ENCODE data around the gene POLR3G.

The POLR3G gene, protein sequence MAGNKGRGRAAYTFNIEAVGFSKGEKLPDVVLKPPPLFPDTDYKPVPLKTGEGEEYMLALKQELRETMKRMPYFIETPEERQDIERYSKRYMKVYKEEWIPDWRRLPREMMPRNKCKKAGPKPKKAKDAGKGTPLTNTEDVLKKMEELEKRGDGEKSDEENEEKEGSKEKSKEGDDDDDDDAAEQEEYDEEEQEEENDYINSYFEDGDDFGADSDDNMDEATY

DNA sequence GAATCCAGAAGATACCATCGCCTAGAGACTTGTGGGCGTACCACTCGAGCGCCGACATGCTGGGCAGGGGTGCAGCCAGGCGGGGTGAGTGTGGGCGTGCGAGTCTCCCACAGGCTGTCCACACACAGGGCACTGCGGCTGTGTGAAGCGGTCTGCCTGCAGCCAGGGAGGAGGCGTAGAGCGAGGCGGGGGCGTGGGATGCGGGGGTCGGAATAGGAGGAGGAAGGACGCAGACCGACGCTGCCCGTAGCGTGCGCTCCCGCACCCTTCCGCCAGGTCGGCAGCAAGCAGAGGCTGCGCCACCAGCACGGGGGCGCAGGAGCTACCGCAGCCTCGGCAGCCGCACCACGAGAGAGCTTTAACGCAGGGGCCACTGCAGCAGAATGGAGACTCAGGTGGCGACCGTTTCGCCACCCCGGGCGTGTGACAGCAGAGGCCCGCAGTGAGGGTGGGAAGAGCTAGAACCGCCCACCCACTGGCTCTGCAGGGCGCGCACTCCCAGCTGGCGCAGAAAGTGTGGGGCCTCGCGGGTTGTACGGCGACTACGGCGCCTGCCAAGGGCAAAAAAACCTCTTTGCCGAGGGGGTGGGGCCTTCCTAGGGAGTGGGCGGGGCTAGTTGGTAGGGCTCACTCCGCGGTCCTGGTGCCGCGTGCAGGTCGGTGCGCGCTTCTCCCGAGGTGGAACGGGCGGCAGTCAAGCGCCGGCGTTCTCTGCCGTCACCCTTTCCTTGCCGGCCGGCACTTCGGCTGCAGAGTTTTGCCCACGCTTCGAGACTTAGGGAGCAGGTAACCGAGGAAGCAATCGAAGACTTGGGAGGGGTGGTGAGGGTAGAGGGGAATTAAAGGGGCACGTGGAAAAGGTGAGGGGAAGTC lies at the start of gene POLR3G, which contains the start of gene MBLAC2:
TSS of gene POLR3G (plus strand) at position 630 of the 873 bp plus-strand sequence. CDS start 10,704 bp downstream, outside the sequence.
TSS of gene MBLAC2 (minus strand) at position 537 of the 873 bp plus-strand sequence. CDS start at position 58, 479 bp downstream.
- H3K9me3 Mint-ChIP-seq, result peaks cover 0 to 17% of the 10 kb centered on the region in 2 donors
- ATAC-seq, result peak; percentile 89

DNA sequence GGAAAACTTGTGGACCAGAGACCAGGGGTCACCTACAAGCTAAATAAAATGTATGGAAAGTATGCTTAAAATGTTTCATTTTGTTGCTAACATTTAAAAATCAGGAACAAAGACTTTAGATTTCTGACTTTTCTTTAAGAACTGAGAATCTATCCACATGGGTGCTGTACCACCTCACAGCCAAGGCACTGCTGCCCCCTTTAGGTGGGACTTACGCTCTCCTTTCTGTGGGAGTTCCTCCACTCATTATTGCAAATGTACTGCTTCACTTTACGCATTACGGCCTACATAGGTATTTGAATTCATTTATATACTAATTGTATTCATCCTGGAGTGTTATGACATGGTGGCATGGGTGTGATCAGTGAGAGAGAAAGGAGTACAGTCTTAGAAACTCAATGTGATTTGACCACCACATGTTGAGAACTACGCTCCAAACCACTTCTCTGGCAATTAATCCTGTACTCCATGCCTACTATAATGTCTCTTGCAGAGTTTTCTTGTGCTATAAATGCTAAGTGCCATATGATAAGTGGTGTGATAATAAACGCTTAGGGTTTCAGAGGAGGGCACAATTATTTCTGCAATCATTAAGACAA lies 40.4 kb upstream of the POLR3G start:
- no peak overlapping the region for H3K27ac Mint-ChIP-seq
- H3K4me1 Mint-ChIP-seq, result no peaks in the 10 kb centered on the region
- H3K9me3 Mint-ChIP-seq, result no peaks in the 10 kb centered on the region
- ATAC-seq (peak; percentile 80), DNase-seq (peak; percentile 29 to 44)
- no peak overlapping the region for H3K4me3 Mint-ChIP-seq
- no peaks in the 10 kb centered on the region for H3K27me3 Mint-ChIP-seq

More for the DNA sequence above, at the start of gene POLR3G, which contains the start of gene MBLAC2:
- Mint-ChIP-seq H3K4me1 (peaks cover 49% of the 10 kb centered on the region), H3K27ac (peak within 1 kb of the TSS; percentile 95 to 97), H3K4me3 (peak within 1 kb of the TSS; percentile 98 to 99), H3K27me3 (no peaks in the 10 kb centered on the region)
- DNase-seq, result peak; percentile 89 to 92

DNA sequence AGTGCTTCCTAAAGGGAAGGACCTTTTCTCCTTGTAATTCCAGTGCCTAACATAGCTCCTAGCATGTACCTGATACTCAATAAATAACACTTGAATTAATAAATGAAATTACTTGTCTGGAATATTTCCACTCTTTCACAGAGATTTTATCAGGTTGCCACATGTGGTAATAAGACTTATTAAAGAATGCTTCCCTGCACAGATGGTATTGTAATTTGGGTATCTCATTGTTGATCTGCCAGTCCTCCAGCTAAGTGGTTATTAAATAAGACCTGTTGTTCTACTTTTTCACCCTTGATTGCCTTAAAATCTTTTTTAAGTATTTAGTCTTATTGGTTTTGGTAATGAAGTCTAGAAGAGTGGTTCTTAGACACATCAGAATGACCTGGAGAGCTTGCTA lies 37.0 kb upstream of the POLR3G start:
- Mint-ChIP-seq H3K27ac (no peak overlapping the region), H3K4me3 (no peak overlapping the region), H3K4me1 (peaks cover 5% of the 10 kb centered on the region), H3K27me3 (no peaks in the 10 kb centered on the region), H3K9me3 (no peaks in the 10 kb centered on the region)
- DNase-seq, result no peak
- ATAC-seq, result no peak

DNA sequence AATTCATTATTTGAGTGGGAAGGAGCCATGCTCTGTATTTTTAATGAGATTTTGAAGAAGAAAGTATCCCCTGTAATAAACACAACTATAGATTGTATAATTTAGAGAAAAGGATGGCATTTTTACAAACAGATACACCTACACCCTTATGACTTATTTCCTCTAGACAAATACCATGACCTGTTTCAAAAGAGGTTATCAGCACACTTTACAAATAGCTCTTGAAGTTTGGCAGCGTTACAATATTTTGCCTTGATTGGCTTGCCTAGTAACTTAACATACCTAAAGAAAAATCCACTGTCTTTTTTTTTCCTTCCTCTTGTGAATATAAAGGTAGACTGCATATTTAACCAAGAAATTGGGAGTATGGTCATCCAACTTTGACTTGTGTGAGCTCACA lies 36.6 kb upstream of the POLR3G start:
- ATAC-seq (no peak), DNase-seq (no peak)
- Mint-ChIP-seq H3K9me3 (no peaks in the 10 kb centered on the region), H3K27ac (no peak overlapping the region), H3K4me1 (peaks cover 5% of the 10 kb centered on the region), H3K27me3 (no peaks in the 10 kb centered on the region), H3K4me3 (no peak overlapping the region)

DNA sequence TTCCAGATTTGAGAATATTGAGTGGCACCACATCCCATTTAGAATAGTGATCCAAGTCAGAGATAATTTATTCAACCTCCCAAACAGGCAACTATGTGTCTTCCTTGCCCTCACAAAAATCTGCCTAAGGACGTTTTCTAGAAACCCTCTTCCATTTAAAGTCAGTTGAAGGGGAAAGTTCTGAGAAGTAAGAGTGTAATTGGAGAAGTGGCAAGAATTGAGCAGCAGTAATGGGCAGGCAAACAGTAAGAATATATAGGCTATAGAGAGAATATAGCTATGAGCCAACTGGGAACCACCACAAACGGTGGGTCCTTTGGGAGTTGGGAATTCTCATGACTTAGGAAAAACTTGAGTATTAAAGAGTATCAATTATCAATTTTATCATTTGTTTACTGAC lies 34.0 kb upstream of the POLR3G start:
- Mint-ChIP-seq H3K4me3 (peak overlapping the region in 1 of 2 donors; percentile 83), H3K9me3 (no peaks in the 10 kb centered on the region), H3K27me3 (no peaks in the 10 kb centered on the region), H3K4me1 (peaks cover 5% of the 10 kb centered on the region), H3K27ac (no peak overlapping the region)
- DNase-seq (no peak), ATAC-seq (no peak)

DNA sequence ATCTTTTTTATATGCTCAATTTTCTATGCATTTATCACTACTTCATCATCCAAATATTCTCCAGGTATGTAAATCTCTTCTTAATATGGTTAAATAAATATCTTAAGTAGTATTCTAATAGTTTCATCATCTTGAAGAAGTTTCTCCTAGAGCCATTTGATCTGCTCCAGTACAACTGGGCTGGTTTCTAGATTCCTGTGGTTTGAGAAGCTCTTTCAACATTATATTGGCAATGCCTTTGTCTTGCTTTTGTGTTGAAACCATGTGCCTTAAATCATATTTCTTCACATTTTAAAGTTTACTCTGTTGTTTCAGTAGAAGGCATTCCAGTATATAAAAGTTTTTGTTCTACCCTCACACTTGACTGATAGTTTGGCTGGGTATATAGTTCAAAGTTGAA lies 27.7 kb upstream of the POLR3G start:
- Mint-ChIP-seq H3K9me3 (no peaks in the 10 kb centered on the region), H3K27ac (no peak overlapping the region), H3K4me1 (no peaks in the 10 kb centered on the region), H3K4me3 (no peak overlapping the region), H3K27me3 (no peaks in the 10 kb centered on the region)
- ATAC-seq, result no peak
- no peak for DNase-seq

DNA sequence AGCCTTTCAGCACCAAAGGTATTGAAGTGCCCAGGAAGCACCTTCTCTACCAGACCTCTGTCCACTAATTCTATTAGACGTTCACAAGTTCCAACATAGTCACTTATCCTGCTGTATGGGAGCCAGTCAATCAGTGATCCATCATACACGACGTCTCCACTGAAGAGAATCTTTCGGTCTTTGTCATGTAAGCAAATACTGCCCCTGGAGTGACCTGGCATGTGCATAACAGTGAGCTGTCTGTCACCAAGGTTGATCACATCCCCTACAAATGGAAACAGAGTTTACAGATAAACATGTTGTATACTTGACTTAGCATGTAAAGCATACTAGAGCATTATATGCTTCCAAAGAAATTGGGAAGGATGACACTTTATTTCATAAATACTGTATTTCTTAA lies 13.4 kb upstream of the POLR3G start:
- Mint-ChIP-seq H3K27me3 (no peaks in the 10 kb centered on the region), H3K4me1 (no peaks in the 10 kb centered on the region), H3K4me3 (no peak overlapping the region), H3K9me3 (no peaks in the 10 kb centered on the region), H3K27ac (no peak overlapping the region)
- DNase-seq (no peak), ATAC-seq (no peak)

DNA sequence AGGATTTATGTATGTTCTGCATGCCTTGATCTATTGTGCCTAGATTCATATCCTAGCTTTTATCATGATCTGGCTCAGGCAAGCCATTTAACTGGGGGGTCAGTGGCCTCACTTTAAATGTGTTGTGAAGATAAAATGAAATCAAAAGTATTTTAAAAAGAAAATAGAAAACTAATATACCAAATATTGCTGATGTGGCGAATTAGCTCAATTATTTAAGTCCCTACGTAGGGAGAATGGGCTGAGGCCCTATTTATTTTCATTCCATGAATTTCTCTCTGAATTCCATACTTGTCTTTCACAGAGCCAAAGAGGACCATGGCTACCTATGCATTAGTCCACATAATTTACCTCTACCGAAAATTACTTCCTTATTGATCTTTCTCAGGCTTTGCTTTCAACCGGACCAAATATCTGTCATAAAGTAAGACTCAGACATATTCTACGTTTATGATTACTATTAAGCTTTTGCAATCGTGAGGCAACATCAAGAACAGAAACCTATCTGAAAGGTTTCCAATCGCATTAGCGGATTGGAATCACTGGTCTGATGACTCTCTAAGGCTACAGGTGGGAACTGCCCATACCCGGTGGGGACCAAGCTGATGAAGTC lies 1.8 kb upstream of the POLR3G start:
- no peak for DNase-seq
- no peaks in the 10 kb centered on the region for H3K27me3 Mint-ChIP-seq
- H3K27ac Mint-ChIP-seq, result peak overlapping the region; percentile 72 to 97

DNA sequence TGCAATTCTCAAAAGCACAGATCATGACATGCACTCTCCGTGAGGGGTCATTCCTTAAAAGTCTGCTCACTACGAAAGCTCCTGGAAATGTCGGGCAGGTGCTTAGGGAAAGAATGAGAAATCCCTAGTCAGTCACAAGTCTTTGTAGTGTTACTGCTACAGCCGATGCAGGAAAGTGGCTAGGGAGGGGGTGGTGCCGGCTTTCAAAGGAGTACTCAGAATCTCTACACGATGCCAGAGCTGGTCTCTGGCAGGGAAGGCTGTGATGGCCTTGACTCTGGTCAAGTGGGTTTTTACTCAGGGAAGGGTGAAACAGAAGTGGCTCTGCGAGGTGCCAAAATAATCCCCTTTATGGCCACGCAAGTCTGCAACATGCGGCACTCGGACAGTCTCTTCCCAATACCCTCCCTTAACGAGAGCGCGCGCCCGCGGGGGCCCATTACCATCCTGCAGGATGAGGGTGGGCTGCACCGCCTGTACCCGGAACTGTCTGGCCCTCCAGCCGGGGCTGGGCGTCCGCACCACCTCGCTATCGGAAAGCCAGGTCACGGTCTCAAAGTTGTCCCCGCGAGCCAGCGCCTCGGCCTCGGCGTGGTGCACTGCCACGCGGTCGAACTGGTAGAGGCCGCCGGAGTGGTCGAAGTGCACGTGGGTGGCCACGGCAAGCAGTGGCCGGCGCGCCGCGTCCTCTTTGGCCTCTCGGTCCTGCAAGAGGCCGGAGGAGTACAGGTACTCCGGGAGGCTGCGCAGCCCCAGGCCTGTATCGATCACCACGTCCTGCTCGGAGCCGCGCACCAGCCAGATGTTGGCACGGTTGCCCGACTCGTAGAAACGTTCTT lies 1.0 kb upstream of the POLR3G start:
- DNase-seq (peak in 1 of 2 donors; percentile 14), ATAC-seq (peak; percentile 17)
- peak overlapping the region; percentile 98 to 99 for H3K4me3 Mint-ChIP-seq
- H3K4me1 Mint-ChIP-seq, result peaks cover 49% of the 10 kb centered on the region
- peak overlapping the region; percentile 95 to 97 for H3K27ac Mint-ChIP-seq
- no peaks in the 10 kb centered on the region for H3K27me3 Mint-ChIP-seq
- peaks cover 8 to 23% of the 10 kb centered on the region in 2 donors for H3K9me3 Mint-ChIP-seq

More for the DNA sequence above, 1.8 kb upstream of the POLR3G start:
- ATAC-seq, result no peak
- peaks cover 49% of the 10 kb centered on the region for H3K4me1 Mint-ChIP-seq
- H3K9me3 Mint-ChIP-seq, result peaks cover 15 to 30% of the 10 kb centered on the region in 2 donors
- H3K4me3 Mint-ChIP-seq, result peak overlapping the region; percentile 98 to 99

DNA sequence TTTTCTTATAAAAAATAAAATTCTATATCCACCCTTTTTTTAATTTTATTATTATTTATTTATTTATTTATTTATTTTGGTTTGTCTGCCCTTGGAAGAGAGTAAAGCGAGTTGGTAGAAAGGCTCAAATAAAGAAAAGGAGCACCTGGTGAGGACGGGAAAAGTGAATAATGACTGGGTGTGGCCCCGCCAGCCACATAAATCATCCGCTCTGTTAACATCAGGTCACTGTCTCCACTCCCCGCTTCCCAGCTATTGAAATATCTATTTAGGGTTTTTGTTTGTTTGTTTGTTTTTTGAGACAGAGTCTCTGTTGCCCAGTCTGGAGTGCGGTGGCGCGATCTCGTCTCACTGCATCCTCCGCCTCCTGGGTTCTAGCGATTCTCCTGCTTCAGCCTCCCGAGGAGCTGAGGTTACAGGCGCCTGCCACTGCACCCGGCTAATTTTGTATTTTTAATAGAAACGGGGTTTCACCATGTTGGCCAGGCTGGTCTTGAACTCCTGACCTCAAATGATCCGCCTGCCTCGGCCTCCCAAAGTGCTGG lies 844 bp downstream of the POLR3G start:
- no peak overlapping the region for H3K27ac Mint-ChIP-seq
- ATAC-seq (no peak), DNase-seq (no peak)
- peaks cover 0 to 8% of the 10 kb centered on the region in 2 donors for H3K9me3 Mint-ChIP-seq
- peak overlapping the region; percentile 98 to 99 for H3K4me3 Mint-ChIP-seq
- H3K4me1 Mint-ChIP-seq, result peaks cover 48% of the 10 kb centered on the region
- no peaks in the 10 kb centered on the region for H3K27me3 Mint-ChIP-seq

DNA sequence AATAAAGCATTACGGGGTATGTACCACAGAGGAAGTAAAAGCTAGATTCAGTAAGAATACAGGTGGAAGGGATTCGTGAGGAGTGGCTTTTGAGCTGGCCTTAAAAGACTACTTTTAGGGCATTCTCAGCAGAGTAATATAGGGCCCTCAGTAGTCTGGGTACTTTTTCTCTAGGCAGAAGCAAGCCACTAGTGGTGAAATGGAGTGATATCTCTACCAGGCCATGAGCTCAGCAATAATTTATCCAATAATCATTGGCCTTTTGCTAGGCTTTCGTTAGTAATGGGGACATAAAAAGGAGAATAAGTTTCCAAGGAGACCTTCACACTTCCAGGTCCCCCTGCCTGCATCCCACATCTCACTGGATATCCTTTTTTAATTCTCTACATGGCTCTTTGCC lies 1.7 kb downstream of the POLR3G start:
- no peak for DNase-seq
- H3K4me1 Mint-ChIP-seq, result peaks cover 40% of the 10 kb centered on the region
- H3K9me3 Mint-ChIP-seq, result no peaks in the 10 kb centered on the region
- no peaks in the 10 kb centered on the region for H3K27me3 Mint-ChIP-seq
- ATAC-seq, result no peak
- peak overlapping the region; percentile 79 to 99 for H3K4me3 Mint-ChIP-seq
- H3K27ac Mint-ChIP-seq, result no peak overlapping the region

DNA sequence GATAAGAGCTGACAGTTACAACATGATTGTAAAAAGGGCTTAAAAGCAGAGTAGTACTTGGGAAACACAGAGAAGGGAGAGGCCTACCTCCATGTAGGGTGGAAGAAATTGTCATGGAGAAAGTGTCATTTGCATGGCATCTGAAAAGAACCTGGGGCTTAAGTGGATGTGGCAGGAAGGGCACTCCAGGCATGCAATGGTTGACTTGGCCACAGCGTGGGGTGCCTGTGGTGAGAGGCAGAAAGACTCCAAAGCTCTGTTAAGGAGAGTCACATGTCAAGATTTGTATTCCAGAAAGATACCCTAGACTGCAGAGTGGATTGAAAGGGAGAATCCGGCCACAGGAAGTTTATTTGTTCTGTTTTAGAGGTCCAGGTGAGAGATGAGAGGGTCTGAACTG lies 2.4 kb downstream of the POLR3G start:
- H3K4me1 Mint-ChIP-seq, result peaks cover 40% of the 10 kb centered on the region
- no peaks in the 10 kb centered on the region for H3K27me3 Mint-ChIP-seq
- H3K4me3 Mint-ChIP-seq, result peak overlapping the region; percentile 27 to 36
- peak overlapping the region in 1 of 2 donors; percentile 27 for H3K27ac Mint-ChIP-seq
- ATAC-seq, result no peak
- no peak for DNase-seq
- H3K9me3 Mint-ChIP-seq, result no peaks in the 10 kb centered on the region

DNA sequence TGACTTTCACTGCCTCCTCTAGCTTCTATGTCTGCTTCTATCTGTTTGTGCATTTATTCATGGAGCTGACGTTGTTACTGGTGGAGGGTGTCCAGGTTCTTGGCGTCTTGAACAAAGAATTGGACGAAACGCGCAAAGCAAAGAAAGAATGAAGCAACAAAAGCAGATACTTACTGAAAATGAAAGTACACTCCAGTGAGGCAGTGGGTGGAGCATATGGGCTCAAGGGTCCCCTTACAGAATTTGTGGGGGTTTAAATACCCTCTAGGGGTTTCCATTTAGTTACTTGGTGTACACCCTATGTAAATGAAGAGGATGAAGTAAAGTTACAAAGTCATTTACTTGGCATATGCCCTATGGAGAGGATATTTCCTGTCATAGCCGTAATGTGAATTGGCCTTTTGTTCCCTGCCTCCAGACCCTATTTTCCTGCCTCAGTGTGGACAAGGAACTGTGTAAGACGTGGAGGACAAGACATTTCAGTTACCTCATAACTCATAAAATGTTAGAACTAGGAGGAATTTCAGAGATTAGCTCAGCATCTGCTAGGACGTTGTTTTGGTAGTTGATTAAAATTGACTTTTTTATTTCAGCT lies 3.1 kb downstream of the POLR3G start:
- no peaks in the 10 kb centered on the region for H3K27me3 Mint-ChIP-seq
- no peak for DNase-seq
- H3K9me3 Mint-ChIP-seq, result no peaks in the 10 kb centered on the region
- peaks cover 38% of the 10 kb centered on the region for H3K4me1 Mint-ChIP-seq
- no peak for ATAC-seq
- H3K4me3 Mint-ChIP-seq, result no peak overlapping the region
- H3K27ac Mint-ChIP-seq, result no peak overlapping the region
